A673 (cell line): Measurements from ENCODE around the gene NUMA1. TPM values are rescaled to one million over a fixed set of nuclear protein-coding genes. Genes with fewer than 3 reads are reported as not detected.

ENCODE experiments used
- Bru-seq: library from RNA; stranded (reverse); fragments of 400-500 nt; gene quantifications from one replicate; lab custom pipeline; 2021; lab: Mats Ljungman, UMichigan
- BruChase-seq, 2 experiments: library from RNA; stranded (reverse); fragments of 400-500 nt; gene quantifications; one replicate each; lab custom pipeline; 2021; lab: Mats Ljungman, UMichigan
- BruUV-seq: library from RNA; stranded (reverse); fragments of 400-500 nt; replicated peaks from 2 replicates; lab custom pipeline; 2021; lab: Mats Ljungman, UMichigan
- CTCF ChIA-PET: fragments of 300-600 bp; sonication (Branson Sonifier 250); formaldehyde crosslinking; loops from one replicate; lab custom pipeline; 2022; ENCODE audit warnings: antibody characterized with exemption; lab: Charles Lee
- POLR2A ChIA-PET: fragments of 300-600 bp; sonication (Branson Sonifier 250); formaldehyde crosslinking; loops from one replicate; lab custom pipeline; 2022; ENCODE audit warnings: antibody characterized with exemption; ENCODE audit not compliant: low non-redundant PET; lab: Charles Lee
- DNase-seq: peaks from one replicate; pipeline ENCODE4 v3.0.0-alpha.2; 2015; ENCODE audit warnings: low spot score
- H3K27ac ChIP-seq: fragments of 200-600 bp; sonication (generic); 2 replicates; pipeline ENCODE4 v1.5.1; 2016; ENCODE audit warnings: mixed run types, low read depth, mild to moderate bottlenecking, mixed read lengths, antibody characterized with exemption, low read length; ENCODE audit not compliant: poor library complexity, severe bottlenecking
- H3K27me3 ChIP-seq: fragments of 200-600 bp; sonication (generic); replicated peaks from 2 replicates; pipeline ENCODE4 v1.6.1; 2017; ENCODE audit warnings: mixed run types, low read depth, mild to moderate bottlenecking, mixed read lengths, antibody characterized with exemption, low read length; ENCODE audit not compliant: insufficient read depth, poor library complexity
- H3K36me3 ChIP-seq: fragments of 200-600 bp; sonication (generic); 2 replicates; pipeline ENCODE4 v1.6.1; 2016; ENCODE audit warnings: mixed run types, mild to moderate bottlenecking, mixed read lengths, antibody characterized with exemption, low read length; ENCODE audit not compliant: insufficient read depth, poor library complexity, severe bottlenecking
- H3K4me1 ChIP-seq: fragments of 200-600 bp; sonication (generic); 2 replicates; pipeline ENCODE4 v1.6.1; 2017; ENCODE audit warnings: mixed run types, mild to moderate bottlenecking, mixed read lengths, antibody characterized with exemption, low read length; ENCODE audit not compliant: insufficient read depth, poor library complexity, severe bottlenecking
- H3K4me3 ChIP-seq: fragments of 200-600 bp; sonication (generic); 2 replicates; pipeline ENCODE4 v1.5.1; 2016; ENCODE audit warnings: low read depth, mixed run types, mild to moderate bottlenecking, mixed read lengths, low read length; ENCODE audit not compliant: poor library complexity, severe bottlenecking
- H3K9me3 ChIP-seq: fragments of 200-600 bp; sonication (generic); 2 replicates; pipeline ENCODE4 v1.6.1; 2016; ENCODE audit warnings: mixed run types, low read depth, mild to moderate bottlenecking, mixed read lengths, antibody characterized with exemption, low read length; ENCODE audit not compliant: poor library complexity, severe bottlenecking
- EZH2 ChIP-seq: fragments of 200-600 bp; sonication (generic); IDR thresholded peaks from 2 replicates; pipeline ENCODE4 v1.6.1; 2017; ENCODE audit warnings: borderline replicate concordance, low read depth, mild to moderate bottlenecking, mixed read lengths, antibody characterized with exemption, low read length; ENCODE audit not compliant: poor library complexity, severe bottlenecking
- intact Hi-C: fragments of 100-400 bp; cut with micrococcal nuclease; formaldehyde crosslinking; loops from one replicate; pipeline ENCODE4 v1.10.0; 2022; ENCODE audit not compliant: unreplicated experiment
- long read RNA-seq: library from polyadenylated mRNA; stranded (forward); transcript quantifications from one replicate; pipeline ENCODE4 v2.0.0, GENCODE V29; 2022
- total RNA-seq: library from RNA; stranded (reverse); gene quantifications from 2 replicates; pipeline ENCODE4 v1.2.3, GENCODE V29; 2021
- TF ChIP-seq, protein P1 (sequence below): fragments of 300-800, 200-600 bp; sonication (generic); conservative IDR thresholded peaks from 2 replicates; pipeline ENCODE4 v1.5.1; 2017; ENCODE audit warnings: low read depth, mild to moderate bottlenecking, antibody characterized with exemption, low read length, moderate library complexity, mixed read lengths

Gene NUMA1, protein sequence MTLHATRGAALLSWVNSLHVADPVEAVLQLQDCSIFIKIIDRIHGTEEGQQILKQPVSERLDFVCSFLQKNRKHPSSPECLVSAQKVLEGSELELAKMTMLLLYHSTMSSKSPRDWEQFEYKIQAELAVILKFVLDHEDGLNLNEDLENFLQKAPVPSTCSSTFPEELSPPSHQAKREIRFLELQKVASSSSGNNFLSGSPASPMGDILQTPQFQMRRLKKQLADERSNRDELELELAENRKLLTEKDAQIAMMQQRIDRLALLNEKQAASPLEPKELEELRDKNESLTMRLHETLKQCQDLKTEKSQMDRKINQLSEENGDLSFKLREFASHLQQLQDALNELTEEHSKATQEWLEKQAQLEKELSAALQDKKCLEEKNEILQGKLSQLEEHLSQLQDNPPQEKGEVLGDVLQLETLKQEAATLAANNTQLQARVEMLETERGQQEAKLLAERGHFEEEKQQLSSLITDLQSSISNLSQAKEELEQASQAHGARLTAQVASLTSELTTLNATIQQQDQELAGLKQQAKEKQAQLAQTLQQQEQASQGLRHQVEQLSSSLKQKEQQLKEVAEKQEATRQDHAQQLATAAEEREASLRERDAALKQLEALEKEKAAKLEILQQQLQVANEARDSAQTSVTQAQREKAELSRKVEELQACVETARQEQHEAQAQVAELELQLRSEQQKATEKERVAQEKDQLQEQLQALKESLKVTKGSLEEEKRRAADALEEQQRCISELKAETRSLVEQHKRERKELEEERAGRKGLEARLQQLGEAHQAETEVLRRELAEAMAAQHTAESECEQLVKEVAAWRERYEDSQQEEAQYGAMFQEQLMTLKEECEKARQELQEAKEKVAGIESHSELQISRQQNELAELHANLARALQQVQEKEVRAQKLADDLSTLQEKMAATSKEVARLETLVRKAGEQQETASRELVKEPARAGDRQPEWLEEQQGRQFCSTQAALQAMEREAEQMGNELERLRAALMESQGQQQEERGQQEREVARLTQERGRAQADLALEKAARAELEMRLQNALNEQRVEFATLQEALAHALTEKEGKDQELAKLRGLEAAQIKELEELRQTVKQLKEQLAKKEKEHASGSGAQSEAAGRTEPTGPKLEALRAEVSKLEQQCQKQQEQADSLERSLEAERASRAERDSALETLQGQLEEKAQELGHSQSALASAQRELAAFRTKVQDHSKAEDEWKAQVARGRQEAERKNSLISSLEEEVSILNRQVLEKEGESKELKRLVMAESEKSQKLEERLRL (N-terminal part only)
- total RNA-seq (216 and 231 TPM in 2 replicates), Bru-seq, nascent RNA (percentile 91 among the genes with signal in this experiment), BruChase-seq, experiment 1, labeled RNA remaining after a 2-hour chase (percentile 86 among the genes with signal in this experiment), BruChase-seq, experiment 2, labeled RNA remaining after a 6-hour chase (percentile 94 among the genes with signal in this experiment)
- long read RNA-seq, full-length matches to known transcripts: 14 of 202 reads
- long read RNA-seq, partial matches to known transcripts: 89 of 202 reads
- long read RNA-seq, other reads (novel, unspliced or antisense): 99 of 202 reads

GRCh38 chr11:72080326-72081183, at the start of gene NUMA1, which contains the start of gene LRRC51:
Gene NUMA1 (minus strand): TSS chr11:72080542. CDS start chr11:72035943, 44,599 bp downstream.
Gene LRRC51 (plus strand): TSS chr11:72080850. CDS start chr11:72089084, 8,234 bp downstream.
- no TSS peak for BruUV-seq
- TF ChIP-seq, protein P1, sequence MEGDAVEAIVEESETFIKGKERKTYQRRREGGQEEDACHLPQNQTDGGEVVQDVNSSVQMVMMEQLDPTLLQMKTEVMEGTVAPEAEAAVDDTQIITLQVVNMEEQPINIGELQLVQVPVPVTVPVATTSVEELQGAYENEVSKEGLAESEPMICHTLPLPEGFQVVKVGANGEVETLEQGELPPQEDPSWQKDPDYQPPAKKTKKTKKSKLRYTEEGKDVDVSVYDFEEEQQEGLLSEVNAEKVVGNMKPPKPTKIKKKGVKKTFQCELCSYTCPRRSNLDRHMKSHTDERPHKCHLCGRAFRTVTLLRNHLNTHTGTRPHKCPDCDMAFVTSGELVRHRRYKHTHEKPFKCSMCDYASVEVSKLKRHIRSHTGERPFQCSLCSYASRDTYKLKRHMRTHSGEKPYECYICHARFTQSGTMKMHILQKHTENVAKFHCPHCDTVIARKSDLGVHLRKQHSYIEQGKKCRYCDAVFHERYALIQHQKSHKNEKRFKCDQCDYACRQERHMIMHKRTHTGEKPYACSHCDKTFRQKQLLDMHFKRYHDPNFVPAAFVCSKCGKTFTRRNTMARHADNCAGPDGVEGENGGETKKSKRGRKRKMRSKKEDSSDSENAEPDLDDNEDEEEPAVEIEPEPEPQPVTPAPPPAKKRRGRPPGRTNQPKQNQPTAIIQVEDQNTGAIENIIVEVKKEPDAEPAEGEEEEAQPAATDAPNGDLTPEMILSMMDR: no peak
- no peak for TF ChIP-seq EZH2
- DNase-seq: peak; percentile 100
- no peaks in the 10 kb centered on the region for H3K27me3 ChIP-seq
- intact Hi-C loops: loop anchor here (1.0 to 2.0 kb wide), 3 partner anchors 23 to 40 kb away; partner anchors contain the start of genes ANAPC15 and LAMTOR1
- ChIA-PET CTCF (interaction anchor here (0.9 kb wide), 1 partner anchor 55 kb away, joined by 4 read pairs; no protein-coding TSS in a partner anchor), POLR2A (interaction anchor here (0.7 kb wide), 1 partner anchor 63 kb away, joined by 5 read pairs; no protein-coding TSS in a partner anchor)
- H3K4me1 ChIP-seq: peaks cover 14% of the 10 kb centered on the region
- H3K36me3 ChIP-seq: peaks cover 4% of the 10 kb centered on the region
- H3K4me3 ChIP-seq: peak within 1 kb of the TSS; percentile 72
- H3K9me3 ChIP-seq: no peaks in the 10 kb centered on the region
- peak within 1 kb of the TSS; percentile 86 for H3K27ac ChIP-seq

- BruUV-seq: no TSS peak
- CTCF ChIA-PET: no interaction called here
Observed at GRCh38 chr11:72129381-72129780, 49.0 kb upstream of the NUMA1 start.

More at GRCh38 chr11:72129381-72129780, 49.0 kb upstream of the NUMA1 start:
- intact Hi-C loops: no loop called here
- Histone ChIP-seq H3K27ac (no peak overlapping the region), H3K36me3 (no peaks in the 10 kb centered on the region), H3K9me3 (peaks cover 19% of the 10 kb centered on the region), H3K4me3 (no peak overlapping the region), H3K4me1 (no peaks in the 10 kb centered on the region), H3K27me3 (peaks cover 16% of the 10 kb centered on the region)
- no peak for DNase-seq
- no peak for TF ChIP-seq EZH2
- TF ChIP-seq, protein P1: no peak
- POLR2A ChIA-PET: no interaction called here
